Subcutaneous adipose tissue (tissue), 4 donors: Measurements from ENCODE around the gene KIAA0586. TPM values are rescaled to one million over a fixed set of nuclear protein-coding genes. Genes with fewer than 3 reads are reported as not detected.

Source experiments
- total RNA-seq, 4 donors: library from RNA; depleted of rRNA; stranded (reverse); fragments of >200 nt; gene quantifications; one replicate each; pipeline ENCODE4 v1.1.0, GENCODE V29; 2016
- TF ChIP-seq, protein P1 (sequence below): fragments of 450-650 bp; IDR thresholded peaks from one replicate; pipeline ENCODE4 v1.5.1; 2016; ENCODE audit warnings: low read depth, mild to moderate bottlenecking, control low read depth, antibody characterized with exemption, moderate library complexity

Gene KIAA0586
- total RNA-seq, 4 donors from 2014 or later: 13.4 to 18.6 (median 14.7) TPM

DNA sequence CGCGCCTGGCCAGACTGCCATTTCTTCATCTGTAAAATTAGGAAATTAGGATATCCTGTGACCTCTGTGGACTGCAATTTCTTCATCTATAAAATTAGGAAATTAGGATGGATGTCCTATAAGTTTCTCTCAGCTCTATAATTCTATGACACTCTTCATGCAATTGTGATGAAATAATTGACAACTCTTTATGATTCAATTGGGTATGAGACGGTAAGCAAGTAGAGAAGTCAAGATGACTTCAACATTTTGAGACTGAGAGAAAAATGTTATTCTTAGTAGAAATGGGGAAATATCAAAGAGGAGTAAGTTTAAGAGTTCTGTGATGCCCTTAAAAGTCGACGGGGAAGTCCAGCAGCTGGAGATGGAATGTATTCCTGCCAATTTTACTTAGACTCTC, 12.0 kb downstream of the KIAA0586 start:
- TF ChIP-seq, protein P1, sequence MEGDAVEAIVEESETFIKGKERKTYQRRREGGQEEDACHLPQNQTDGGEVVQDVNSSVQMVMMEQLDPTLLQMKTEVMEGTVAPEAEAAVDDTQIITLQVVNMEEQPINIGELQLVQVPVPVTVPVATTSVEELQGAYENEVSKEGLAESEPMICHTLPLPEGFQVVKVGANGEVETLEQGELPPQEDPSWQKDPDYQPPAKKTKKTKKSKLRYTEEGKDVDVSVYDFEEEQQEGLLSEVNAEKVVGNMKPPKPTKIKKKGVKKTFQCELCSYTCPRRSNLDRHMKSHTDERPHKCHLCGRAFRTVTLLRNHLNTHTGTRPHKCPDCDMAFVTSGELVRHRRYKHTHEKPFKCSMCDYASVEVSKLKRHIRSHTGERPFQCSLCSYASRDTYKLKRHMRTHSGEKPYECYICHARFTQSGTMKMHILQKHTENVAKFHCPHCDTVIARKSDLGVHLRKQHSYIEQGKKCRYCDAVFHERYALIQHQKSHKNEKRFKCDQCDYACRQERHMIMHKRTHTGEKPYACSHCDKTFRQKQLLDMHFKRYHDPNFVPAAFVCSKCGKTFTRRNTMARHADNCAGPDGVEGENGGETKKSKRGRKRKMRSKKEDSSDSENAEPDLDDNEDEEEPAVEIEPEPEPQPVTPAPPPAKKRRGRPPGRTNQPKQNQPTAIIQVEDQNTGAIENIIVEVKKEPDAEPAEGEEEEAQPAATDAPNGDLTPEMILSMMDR: no peak

DNA sequence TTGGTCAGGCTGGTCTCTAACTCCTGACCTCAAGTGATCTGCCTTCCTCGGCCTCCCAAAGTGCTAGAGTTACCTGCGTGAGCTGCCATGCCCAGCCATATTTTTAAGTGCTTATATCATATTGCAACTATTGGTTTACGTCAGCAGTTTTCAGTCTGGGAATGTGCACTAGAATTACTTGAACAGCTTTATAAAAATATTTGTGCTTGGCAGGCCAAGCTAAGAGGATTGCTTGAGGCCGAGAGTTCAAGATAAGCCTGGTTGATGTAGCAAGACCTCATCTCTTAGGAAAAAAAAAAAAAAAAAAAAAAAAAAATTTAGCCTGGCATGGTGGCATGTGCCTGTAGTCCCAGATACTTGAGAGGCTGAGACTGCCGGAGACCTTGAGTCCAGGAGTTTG, 17.1 kb downstream of the KIAA0586 start:
- TF ChIP-seq, protein P1: no peak

DNA sequence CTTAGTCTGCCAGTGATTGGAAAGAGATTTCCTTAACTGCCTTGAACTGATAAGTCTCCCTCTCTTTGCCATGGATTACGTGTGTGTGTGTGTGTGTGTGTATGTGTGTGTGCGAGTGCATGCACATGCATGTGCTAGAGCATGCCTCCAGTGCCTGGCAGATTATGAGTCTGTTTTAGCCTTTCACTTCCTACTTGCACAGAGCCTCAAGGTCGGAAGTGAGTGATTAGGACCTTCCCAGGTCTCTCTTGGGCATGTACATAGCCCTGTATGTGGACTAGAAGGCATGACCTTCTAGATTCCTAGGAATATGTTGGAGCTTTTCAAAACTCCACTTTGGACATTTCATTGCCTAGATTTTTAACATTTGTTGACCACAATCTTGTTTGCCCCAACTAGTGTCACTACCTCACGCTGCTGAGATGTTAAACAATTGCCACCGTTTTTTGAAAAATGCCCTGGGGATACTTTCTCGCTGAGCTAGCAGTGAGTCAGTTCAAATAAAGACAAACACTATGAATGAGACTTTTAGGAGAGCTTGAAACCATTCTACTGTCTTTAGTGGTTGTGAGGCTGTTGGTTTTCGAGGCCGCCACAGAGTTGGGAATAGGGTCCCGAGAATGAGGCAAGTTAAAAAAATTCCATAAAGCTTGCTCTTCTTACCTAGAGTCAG, 28.2 kb downstream of the KIAA0586 start:
- TF ChIP-seq, protein P1: no peak

DNA sequence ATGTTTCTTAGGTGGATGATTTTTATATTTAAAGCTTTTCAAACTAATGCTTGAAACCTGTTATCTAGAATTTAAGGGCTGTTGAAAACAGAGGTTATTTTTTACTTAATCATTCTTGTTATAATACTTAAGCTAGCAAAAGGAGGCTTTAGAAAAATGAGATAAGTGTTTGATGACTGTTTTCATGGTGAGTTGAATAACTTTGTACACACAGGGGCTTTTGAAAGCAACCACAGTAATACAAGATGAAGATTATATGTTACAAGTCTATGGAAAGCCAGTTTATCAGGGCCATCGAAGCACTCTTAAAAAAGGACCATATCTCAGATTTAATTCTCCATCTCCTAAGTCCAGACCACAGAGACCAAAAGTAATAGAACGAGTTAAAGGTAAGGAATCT, 33.3 kb downstream of the KIAA0586 start:
- TF ChIP-seq, protein P1: no peak

DNA sequence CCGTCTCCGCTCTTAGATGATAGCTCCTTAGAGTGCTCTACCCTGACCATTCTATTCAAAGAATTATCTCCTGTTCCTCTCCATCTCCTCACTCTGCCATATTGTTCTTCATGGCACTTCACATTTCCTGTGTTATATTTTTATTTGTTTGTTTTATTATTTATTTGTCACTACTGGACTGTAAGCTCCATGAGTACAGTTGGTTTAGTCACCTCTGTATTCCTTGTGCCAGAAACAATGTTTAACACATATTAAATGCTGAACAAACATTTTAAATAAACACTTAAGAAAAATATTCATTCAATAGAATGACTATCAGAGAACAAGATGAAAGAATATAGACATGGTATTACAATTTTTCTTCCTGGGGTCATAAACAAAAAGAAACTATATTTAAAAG, 35.6 kb downstream of the KIAA0586 start:
- TF ChIP-seq, protein P1: no peak

DNA sequence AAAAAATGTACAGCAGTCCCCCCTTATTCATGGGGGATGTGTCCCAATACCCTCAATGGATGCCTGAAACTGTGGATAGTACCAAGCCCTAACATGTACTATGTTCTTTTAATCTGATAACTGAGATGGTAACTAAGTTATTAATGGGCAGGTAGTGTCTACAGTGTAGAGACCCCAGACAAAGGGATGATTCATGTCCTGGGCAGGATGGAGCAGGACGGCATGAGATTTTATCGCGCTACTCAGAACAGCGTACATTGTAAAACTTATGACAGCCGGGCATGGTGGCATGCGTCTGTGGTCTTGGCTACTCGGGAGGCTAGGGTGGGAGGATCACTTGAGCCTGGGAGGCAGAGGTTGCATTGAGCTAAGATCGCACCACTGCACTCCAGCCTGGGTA, 37.1 kb downstream of the KIAA0586 start:
- TF ChIP-seq, protein P1: no peak

DNA sequence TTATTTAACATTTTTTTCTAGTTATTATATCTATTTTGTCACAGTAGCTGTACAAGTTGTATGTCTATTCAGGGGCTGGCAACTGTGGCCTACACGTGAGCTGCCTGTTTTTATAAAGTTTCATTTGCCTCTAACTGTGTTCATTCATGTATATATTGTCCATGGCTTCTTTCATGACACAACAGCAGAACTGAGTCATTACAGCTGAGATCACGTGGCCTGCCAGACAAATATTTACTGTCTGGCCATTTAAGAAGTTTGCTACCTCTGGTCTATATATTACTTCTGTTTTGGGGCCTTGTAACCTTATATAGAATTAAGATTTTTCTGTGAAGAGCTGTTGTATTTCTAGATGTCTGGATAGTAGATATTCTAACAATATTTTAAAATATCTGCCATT, 37.9 kb downstream of the KIAA0586 start:
- TF ChIP-seq, protein P1: no peak
